Thymus (tissue), 11 donors: ENCODE measurements around the gene CACYBP. TPM values are rescaled to one million over a fixed set of nuclear protein-coding genes. Genes with fewer than 3 reads are reported as not detected.
A peak's percentile ranks its signal among the peaks of the same experiment; 100 is the strongest.
"Not testable (repeated sequence)": the region's sequence is repeated elsewhere in the genome, so short reads cannot be mapped to it uniquely, and the experiment has no call there.

Source experiments
- DNase-seq, 9 donors: peaks; one replicate each; pipeline ENCODE4 v3.0.0-alpha.2; 2013; ENCODE audit warnings: low spot score in 9 of 9, low read depth in 6 of 9, missing footprints in 1 of 9
- H3K27ac ChIP-seq, 2 donors: one replicate each; pipeline ENCODE4 v1.5.1; 2013; ENCODE audit warnings: control low read depth in 1 of 2, low read depth in 1 of 2, low read length in 1 of 2, mild to moderate bottlenecking in 1 of 2, moderate library complexity in 1 of 2
- H3K27me3 ChIP-seq, 2 donors: one replicate each; pipeline ENCODE4 v1.5.1; 2013; ENCODE audit warnings: low read length in 1 of 2; ENCODE audit not compliant: control insufficient read depth in 2 of 2, insufficient read depth in 1 of 2
- H3K36me3 ChIP-seq, 2 donors: one replicate each; pipeline ENCODE4 v1.5.1; 2013; ENCODE audit warnings: low read length in 1 of 2, mild to moderate bottlenecking in 1 of 2, moderate library complexity in 1 of 2; ENCODE audit not compliant: control insufficient read depth in 2 of 2, insufficient read depth in 2 of 2
- H3K4me1 ChIP-seq, 2 donors: one replicate each; pipeline ENCODE4 v1.5.1; 2013; ENCODE audit warnings: low read length in 2 of 2; ENCODE audit not compliant: control insufficient read depth in 2 of 2, insufficient read depth in 2 of 2
- H3K4me3 ChIP-seq, 2 donors: one replicate each; pipeline ENCODE4 v1.5.1; 2013; ENCODE audit warnings: low read length in 2 of 2, control low read depth in 1 of 2, mild to moderate bottlenecking in 1 of 2
- H3K9me3 ChIP-seq, 2 donors: one replicate each; pipeline ENCODE4 v1.5.1; 2013; ENCODE audit warnings: low read length in 1 of 2, mild to moderate bottlenecking in 1 of 2; ENCODE audit not compliant: control insufficient read depth in 2 of 2, insufficient read depth in 1 of 2
- WGBS: extraction: QIAGEN DNeasy Blood & Tissue Kit; methylation state at CpG from one replicate; pipeline ENCODE4 v1.1.7; 2013; 5-methylcytosine and 5-hydroxymethylcytosine counted together
- polyA plus RNA-seq: library from polyadenylated mRNA; stranded (reverse); fragments of 200-250 nt; gene quantifications from one replicate; pipeline ENCODE4 v1.2.3, GENCODE V29; 2013
- total RNA-seq: library from RNA; stranded (reverse); fragments of 120-200 nt; gene quantifications from one replicate; pipeline ENCODE4 v1.2.4, GENCODE V29; 2013
- donor health status: healthy.

CACYBP gene
- total and polyA plus RNA-seq, 2 donors, result 53.6 to 91.4 TPM

- no peak overlapping the region for H3K27ac ChIP-seq
- no peaks in the 10 kb centered on the region for H3K9me3 ChIP-seq
- no peaks in the 10 kb centered on the region for H3K27me3 ChIP-seq
- DNase-seq, result no peak
- WGBS, result 98% methylated on average over 10 of the region's 10 CpGs
- H3K4me1 ChIP-seq, result no peaks in the 10 kb centered on the region
- H3K4me3 ChIP-seq, result no peak overlapping the region
- peaks cover 23 to 91% of the 10 kb centered on the region in 2 donors for H3K36me3 ChIP-seq
Observed at GRCh38 chr1:175009532-175009931, 9.8 kb downstream of the CACYBP start.

GRCh38 chr1:175013445-175013844 is 13.7 kb downstream of the CACYBP start:
- DNase-seq, result no peak
- Histone ChIP-seq H3K27me3 (no peaks in the 10 kb centered on the region), H3K9me3 (no peaks in the 10 kb centered on the region), H3K4me3 (no peak overlapping the region), H3K27ac (no peak overlapping the region), H3K36me3 (peaks cover 46 to 90% of the 10 kb centered on the region in 2 donors), H3K4me1 (no peaks in the 10 kb centered on the region)
- WGBS, result 98% methylated on average over 1 of the region's 1 CpG

- Histone ChIP-seq H3K27me3 (no peaks in the 10 kb centered on the region), H3K27ac (no peak overlapping the region), H3K9me3 (no peaks in the 10 kb centered on the region), H3K4me3 (no peak overlapping the region), H3K36me3 (peaks cover 45 to 75% of the 10 kb centered on the region in 2 donors), H3K4me1 (no peaks in the 10 kb centered on the region)
- 98% methylated on average over 4 of the region's 4 CpGs for WGBS
- no peak for DNase-seq
Observed at GRCh38 chr1:175015243-175015642, 15.5 kb downstream of the CACYBP start.

DNA sequence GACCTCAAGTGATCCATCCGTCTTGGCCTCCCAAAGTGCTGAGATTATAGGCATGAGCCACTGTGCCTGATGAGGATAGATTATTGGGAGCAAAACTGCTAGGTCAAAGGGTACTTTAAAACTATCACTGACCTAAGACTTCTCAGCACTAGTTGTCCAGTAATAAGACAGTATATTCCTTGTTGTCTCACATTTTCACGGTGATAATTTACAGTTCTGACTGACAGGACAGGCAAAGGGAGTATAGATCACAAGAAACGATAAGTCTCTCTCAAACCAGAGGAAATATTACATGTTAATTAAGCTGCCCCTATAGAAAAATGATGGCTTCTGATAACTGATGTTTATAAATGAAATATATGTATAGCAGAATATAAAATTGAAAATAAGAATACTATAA is 19.8 kb downstream of the CACYBP start:
- H3K27ac ChIP-seq, result no peak overlapping the region
- peaks cover 6 to 11% of the 10 kb centered on the region in 2 donors for H3K4me1 ChIP-seq
- no peak for DNase-seq
- H3K9me3 ChIP-seq, result no peaks in the 10 kb centered on the region
- WGBS, result 99% methylated on average over 3 of the region's 3 CpGs
- no peak overlapping the region for H3K4me3 ChIP-seq
- peaks cover 32 to 34% of the 10 kb centered on the region in 2 donors for H3K36me3 ChIP-seq
- no peaks in the 10 kb centered on the region for H3K27me3 ChIP-seq

DNA sequence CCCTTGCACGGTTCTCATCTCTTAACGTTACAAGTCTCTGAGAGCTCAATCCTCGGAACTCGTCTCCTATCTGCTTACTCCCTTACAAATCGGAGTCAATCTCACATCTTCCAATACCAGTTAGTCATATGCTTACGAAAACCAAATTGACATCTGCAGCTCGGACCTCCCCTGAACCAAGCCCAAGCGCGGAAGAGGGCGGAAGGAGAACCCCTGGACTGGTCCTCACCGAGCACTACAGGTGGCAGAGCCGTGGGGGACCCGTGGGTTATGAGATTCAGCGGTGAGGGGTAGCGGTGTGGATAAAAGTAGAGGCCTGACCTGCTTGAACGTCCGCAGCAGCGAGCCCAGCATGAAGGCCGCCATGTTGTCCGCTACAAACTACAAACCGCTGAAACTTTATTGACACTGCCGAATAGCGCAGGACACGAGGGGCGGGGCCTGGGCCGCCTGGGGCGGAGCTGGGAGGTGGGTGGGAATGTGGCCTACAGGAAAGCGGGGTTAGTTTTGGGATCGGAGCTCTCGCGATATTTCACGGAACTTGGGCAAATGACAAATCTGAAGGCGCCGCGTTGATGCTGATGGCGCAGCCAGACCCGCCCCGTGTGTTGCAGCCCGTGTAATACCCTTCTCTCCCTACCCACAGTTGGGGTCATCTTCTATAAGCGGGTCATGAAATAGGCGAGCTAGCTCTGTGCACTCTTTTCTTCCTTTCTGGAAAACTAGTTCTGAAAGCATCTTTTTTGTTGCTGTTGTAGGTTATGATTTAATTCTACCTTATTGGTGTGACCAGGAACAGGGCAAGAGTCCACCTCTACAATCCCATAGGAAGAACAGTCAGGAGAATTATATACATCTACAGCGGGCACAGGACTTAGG is 23.5 kb downstream of the CACYBP start, which contains the start of gene MRPS14:
MRPS14 (minus strand) TSS at position 383 of the 879 bp plus-strand sequence; CDS start at position 366, 17 bp downstream.
- peak within 1 kb of the TSS; percentile 58 to 79 for H3K4me3 ChIP-seq
- WGBS, result 4% methylated on average over 42 of the region's 42 CpGs
- H3K9me3 ChIP-seq, result no peaks in the 10 kb centered on the region
- peaks cover 0 to 3% of the 10 kb centered on the region in 2 donors for H3K36me3 ChIP-seq
- peaks cover 6 to 11% of the 10 kb centered on the region in 2 donors for H3K4me1 ChIP-seq
- DNase-seq, result peak; percentile 94 to 99 (median 99)
- H3K27ac ChIP-seq, result peak within 1 kb of the TSS; percentile 85 to 88
- H3K27me3 ChIP-seq, result no peaks in the 10 kb centered on the region

- DNase-seq, H3K27me3 ChIP-seq, H3K9me3 ChIP-seq, H3K36me3 ChIP-seq: not testable (repeated sequence)
- Histone ChIP-seq H3K27ac (peak overlapping the region; percentile 31 to 88), H3K4me1 (peaks cover 6 to 11% of the 10 kb centered on the region in 2 donors), H3K4me3 (peak overlapping the region; percentile 58 to 79)
- 98% methylated on average over 2 of the region's 2 CpGs for WGBS
Observed at GRCh38 chr1:175023922-175024242, 24.1 kb downstream of the CACYBP start.

- 97% methylated on average over 2 of the region's 2 CpGs for WGBS
Observed at GRCh38 chr1:175024773-175025172, 25.0 kb downstream of the CACYBP start.

GRCh38 chr1:175033953-175034352 is 34.2 kb downstream of the CACYBP start:
- WGBS, result 97% methylated on average over 4 of the region's 4 CpGs
- DNase-seq, result no peak
- Histone ChIP-seq H3K27ac (no peak overlapping the region), H3K4me1 (peaks cover 0 to 2% of the 10 kb centered on the region in 2 donors), H3K9me3 (no peaks in the 10 kb centered on the region), H3K4me3 (no peak overlapping the region), H3K36me3 (no peaks in the 10 kb centered on the region), H3K27me3 (no peaks in the 10 kb centered on the region)

More at GRCh38 chr1:175024773-175025172, 25.0 kb downstream of the CACYBP start:
- H3K9me3 ChIP-seq, result no peaks in the 10 kb centered on the region
- peaks cover 6 to 13% of the 10 kb centered on the region in 2 donors for H3K4me1 ChIP-seq
- H3K27ac ChIP-seq, result no peak overlapping the region
- no peaks in the 10 kb centered on the region for H3K27me3 ChIP-seq
- H3K36me3 ChIP-seq, result no peaks in the 10 kb centered on the region
- no peak for DNase-seq
- H3K4me3 ChIP-seq, result no peak overlapping the region

DNA sequence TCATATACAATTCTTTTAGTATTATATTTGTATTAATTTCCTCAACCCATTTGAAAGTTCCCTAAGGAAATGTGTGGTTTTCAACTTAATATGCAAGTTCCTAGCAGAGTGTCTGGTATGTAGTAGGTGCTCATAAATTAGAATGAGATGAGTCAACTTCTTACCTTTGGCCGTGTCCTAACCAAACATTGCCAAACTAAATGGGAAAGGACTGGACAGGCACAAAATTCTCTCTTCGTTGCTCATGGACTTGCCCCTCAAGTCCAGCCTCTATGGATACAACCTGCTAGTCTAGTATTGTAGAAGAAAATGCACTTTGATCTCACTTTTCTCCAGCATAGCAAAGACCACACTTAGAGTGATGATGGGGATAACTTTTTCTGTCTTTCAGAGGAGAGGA is 35.0 kb downstream of the CACYBP start:
- Histone ChIP-seq H3K4me1 (no peaks in the 10 kb centered on the region), H3K36me3 (no peaks in the 10 kb centered on the region), H3K4me3 (no peak overlapping the region), H3K27me3 (no peaks in the 10 kb centered on the region), H3K9me3 (no peaks in the 10 kb centered on the region), H3K27ac (no peak overlapping the region)
- DNase-seq, result no peak
- WGBS, result 91% methylated on average over 2 of the region's 2 CpGs
